ENCODE results near the gene PALMD. TPM values are rescaled to one million over a fixed set of nuclear protein-coding genes. Genes with fewer than 3 reads are reported as not detected.

Gene PALMD
- total and polyA plus RNA-seq, 2 of the 8 experiments (the other 6 are each of a cell fraction or from before 2014, with no cell fraction given), result not detected

- WGBS, 2 experiments (ENCODE audit: extremely low coverage in 1 of 2, insufficient coverage in 1 of 2, insufficient read length in 1 of 2, insufficient replicate concordance in 2 of 2, low coverage in 1 of 2, low lambda C conversion rate in 2 of 2, missing lambda C conversion rate in 1 of 2), result 96% methylated on average over 2 of the region's 2 CpGs; no CpG with 5 or more reads in 1 of the 2 experiments
- no peak overlapping the region for H2BK5ac ChIP-seq (ENCODE audit: low read depth, low read length)
- H4K20me1 ChIP-seq (replicated peaks in 1 of 2; ENCODE audit: control insufficient read depth in 1 of 2, insufficient read depth in 2 of 2, low read length in 2 of 2), result no peaks in the 10 kb centered on the region
- H2BK12ac ChIP-seq (ENCODE audit: low read depth, low read length), result no peak overlapping the region
- TF ChIP-seq RBBP5 (IDR thresholded peaks at IDR 0.05; ENCODE audit: borderline replicate concordance, low read depth, low read length), result no peak
- TF ChIP-seq POLR2AphosphoS5 (IDR thresholded peaks at IDR 0.05; ENCODE audit: low read depth, low read length), result no peak
- TF ChIP-seq CBX5 (IDR thresholded peaks at IDR 0.05; ENCODE audit: low read depth, low read length), result no peak
- TF ChIP-seq MAX (IDR thresholded peaks at IDR 0.05), result no peak
- H3K4ac ChIP-seq (replicated peaks; ENCODE audit: insufficient read length, low read depth, low read length), result no peak overlapping the region
- no peak overlapping the region for H2AFZ ChIP-seq (ENCODE audit: low read length)
- H3K14ac ChIP-seq (ENCODE audit: insufficient read length), result no peak overlapping the region
- H3K4me2 ChIP-seq (ENCODE audit: insufficient read depth in 1 of 2, low read depth in 2 of 2, low read length in 2 of 2), result no peak overlapping the region
- H3K23ac ChIP-seq (ENCODE audit: insufficient read length), result no peak overlapping the region
- no peaks in the 10 kb centered on the region for H3K79me2 ChIP-seq (ENCODE audit: control insufficient read depth in 1 of 2, insufficient read depth in 2 of 2, low read length in 2 of 2)
- POLR2A ChIA-PET (ENCODE audit: partially characterized antibody), result no interaction called here
- H3K27me3 ChIP-seq (replicated peaks in 1 of 4; ENCODE audit: control insufficient read depth in 3 of 4, extremely low read depth in 1 of 4, insufficient read depth in 3 of 4, low read length in 3 of 4), result peaks cover 0 to 1% (median 0%) of the 10 kb centered on the region in 4 experiments; a peak in 1 of 7 replicates
- H3K79me1 ChIP-seq (ENCODE audit: low read depth, low read length), result no peaks in the 10 kb centered on the region
- no peaks in the 10 kb centered on the region for H3K36me3 ChIP-seq (ENCODE audit: control insufficient read depth in 2 of 4, insufficient read depth in 4 of 4, low read length in 3 of 4)
- no peaks in the 10 kb centered on the region for H3K4me1 ChIP-seq (replicated peaks in 1 of 4; ENCODE audit: control insufficient read depth in 3 of 4, insufficient read depth in 4 of 4, low read length in 3 of 4)
- H3K18ac ChIP-seq (ENCODE audit: extremely low read depth, low read length), result no peak overlapping the region
- CTCF ChIA-PET (ENCODE audit: partially characterized antibody), result interaction anchor here (0.9 kb wide), 1 partner anchor 39 kb away, joined by 3 read pairs; the partner anchor contains the start of gene PALMD
- H3K9ac ChIP-seq (replicated peaks in 1 of 4; ENCODE audit: extremely low read depth in 1 of 4, low read depth in 3 of 4, low read length in 3 of 4), result no peak overlapping the region
- H3K27ac ChIP-seq (ENCODE audit: low read depth, low read length), result no peak overlapping the region
- H4K5ac ChIP-seq (ENCODE audit: insufficient read length, low read depth, low read length), result no peak overlapping the region
- FAIRE-seq (no peak), DNase-seq (ENCODE audit: low read depth in 1 of 2, low spot score in 2 of 2) (no peak)
- no peak overlapping the region for H2BK15ac ChIP-seq (ENCODE audit: low read length)
- H3K9me3 ChIP-seq (ENCODE audit: insufficient read depth in 2 of 2, low read depth in 1 of 2, low read length in 1 of 2), result peaks cover 0 to 4% of the 10 kb centered on the region in 2 experiments; a peak in 1 of 4 replicates
- H4K8ac ChIP-seq (ENCODE audit: extremely low read depth, insufficient read depth, low read length), result no peak overlapping the region
- H3K56ac ChIP-seq (replicated peaks; ENCODE audit: insufficient read length, low read depth, low read length), result no peak overlapping the region
- H4K91ac ChIP-seq (replicated peaks; ENCODE audit: insufficient read length, low read length), result no peak overlapping the region
- no peak overlapping the region for H2AK5ac ChIP-seq (ENCODE audit: low read depth, low read length)
- no peaks in the 10 kb centered on the region for H3K23me2 ChIP-seq (ENCODE audit: low read depth, low read length)
- H3K4me3 ChIP-seq (ENCODE audit: extremely low read depth in 1 of 4, insufficient read depth in 2 of 4, low read depth in 3 of 4, low read length in 4 of 4), result no peak overlapping the region
- H2BK120ac ChIP-seq (replicated peaks; ENCODE audit: low read depth, low read length), result no peak overlapping the region
- H2BK20ac ChIP-seq (ENCODE audit: low read length), result no peak overlapping the region
These were observed 39.6 kb upstream of the PALMD start for GRCh38 chr1:99606306-99606705.
